NCI-H748 treated with DMSO at 0.1 percent for 48 hours (cell line): ENCODE measurements around the gene CRISPLD2.

Source experiments
- DNase-seq: peaks from one replicate; lab custom pipeline; 2025; lab: John Stamatoyannopoulos, UW

Gene CRISPLD2

GRCh38 chr16:84800158-84800978 is 19.4 kb upstream of the CRISPLD2 start:
- no peak for DNase-seq

- DNase-seq, result no peak
These were observed 16.6 kb upstream of the CRISPLD2 start for GRCh38 chr16:84803146-84803545.

- no peak for DNase-seq
These were observed 15.5 kb upstream of the CRISPLD2 start for GRCh38 chr16:84804326-84804725.

GRCh38 chr16:84806256-84806889 is 13.4 kb upstream of the CRISPLD2 start:
- no peak for DNase-seq

- DNase-seq, result no peak
These were observed 12.9 kb upstream of the CRISPLD2 start for GRCh38 chr16:84806890-84807258.

GRCh38 chr16:84807776-84808175 is 12.0 kb upstream of the CRISPLD2 start:
- DNase-seq, result no peak

GRCh38 chr16:84808826-84809225 is 11.0 kb upstream of the CRISPLD2 start:
- no peak for DNase-seq

- no peak for DNase-seq
These were observed 9.1 kb upstream of the CRISPLD2 start for GRCh38 chr16:84810518-84811273.

GRCh38 chr16:84811529-84811928 is 8.3 kb upstream of the CRISPLD2 start:
- no peak for DNase-seq

- DNase-seq, result no peak
These were observed 6.4 kb upstream of the CRISPLD2 start for GRCh38 chr16:84813141-84813934.

GRCh38 chr16:84815462-84815861 is 4.3 kb upstream of the CRISPLD2 start:
- DNase-seq, result no peak

- no peak for DNase-seq
These were observed 3.8 kb upstream of the CRISPLD2 start for GRCh38 chr16:84816023-84816422.

GRCh38 chr16:84816485-84816884 is 3.3 kb upstream of the CRISPLD2 start:
- no peak for DNase-seq

GRCh38 chr16:84817206-84817605 is 2.6 kb upstream of the CRISPLD2 start:
- DNase-seq, result no peak

GRCh38 chr16:84817613-84818012 is 2.2 kb upstream of the CRISPLD2 start:
- DNase-seq, result no peak

GRCh38 chr16:84818133-84818532 is 1.7 kb upstream of the CRISPLD2 start:
- DNase-seq, result no peak

GRCh38 chr16:84818989-84819643 is 669 bp upstream of the CRISPLD2 start:
- DNase-seq, result no peak

GRCh38 chr16:84820305-84820684 is 510 bp downstream of the CRISPLD2 start:
- DNase-seq, result no peak

- DNase-seq, result no peak
These were observed 986 bp downstream of the CRISPLD2 start for GRCh38 chr16:84820771-84821170.

- DNase-seq, result no peak
These were observed 1.4 kb downstream of the CRISPLD2 start for GRCh38 chr16:84821179-84821578.
